ENCODE results near the gene KCNK2.

- no peak for TF ChIP-seq CTCF (IDR thresholded peaks at IDR 0.05)
- TF ChIP-seq POLR2A (IDR thresholded peaks at IDR 0.05) = no peak
Observed at GRCh38 chr1:215032911-215033526, 49.5 kb upstream of the KCNK2 start.
